VCaP (cell line): ENCODE results near the gene ELMO1.

ENCODE experiments used
- H3K27ac ChIP-seq: fragments of 450-650 bp; 2 replicates; pipeline ENCODE4 v1.5.1; 2017
- CTCF ChIP-seq: fragments of 450-650 bp; conservative IDR thresholded peaks from 2 replicates; pipeline ENCODE4 v1.5.1; 2017; ENCODE audit warnings: mild to moderate bottlenecking, moderate library complexity

Gene ELMO1

GRCh38 chr7:37467002-37467401 lies 18.3 kb upstream of the ELMO1 start:
- no peak for TF ChIP-seq CTCF
- H3K27ac ChIP-seq, result no peak overlapping the region

- TF ChIP-seq CTCF, result no peak
- no peak overlapping the region for H3K27ac ChIP-seq
Measured at GRCh38 chr7:37462138-37462537, 13.5 kb upstream of the ELMO1 start.

GRCh38 chr7:37455081-37455480 lies 6.4 kb upstream of the ELMO1 start:
- no peak for TF ChIP-seq CTCF
- no peak overlapping the region for H3K27ac ChIP-seq

GRCh38 chr7:37452346-37452745 lies 3.7 kb upstream of the ELMO1 start:
- H3K27ac ChIP-seq, result no peak overlapping the region
- TF ChIP-seq CTCF, result no peak

- TF ChIP-seq CTCF, result no peak
- no peak overlapping the region for H3K27ac ChIP-seq
Measured at GRCh38 chr7:37450035-37450434, 1.4 kb upstream of the ELMO1 start.

GRCh38 chr7:37449621-37450020 lies 957 bp upstream of the ELMO1 start:
- no peak overlapping the region for H3K27ac ChIP-seq
- TF ChIP-seq CTCF, result no peak

- H3K27ac ChIP-seq, result peak overlapping the region; percentile 49; the same call in 1 of the 2 replicates
- TF ChIP-seq CTCF, result no peak
Measured at GRCh38 chr7:37448011-37448635, 541 bp downstream of the ELMO1 start.
